Neuronal stem cell (in vitro differentiated cells): ENCODE results near the gene MED12L.

ENCODE experiments used
- DNase-seq: peaks from one replicate; pipeline ENCODE4 v3.0.0-alpha.2; 2013; ENCODE audit warnings: low spot score
- H2AFZ ChIP-seq: one replicate; pipeline ENCODE4 v1.6.1; 2013; ENCODE audit warnings: mild to moderate bottlenecking, low read length, inconsistent platforms
- H2AK5ac ChIP-seq: 2 replicates; pipeline ENCODE4 v1.6.1; 2013; ENCODE audit warnings: low read depth, mild to moderate bottlenecking, inconsistent platforms, low read length, moderate library complexity, mixed read lengths
- H2BK120ac ChIP-seq: 2 replicates; pipeline ENCODE4 v1.6.1; 2013; ENCODE audit warnings: low read depth, mild to moderate bottlenecking, inconsistent platforms, low read length, moderate library complexity, mixed read lengths
- H2BK12ac ChIP-seq: one replicate; pipeline ENCODE4 v1.6.1; 2013; ENCODE audit warnings: low read length, inconsistent platforms
- H2BK15ac ChIP-seq: 2 replicates; pipeline ENCODE4 v1.6.1; 2013; ENCODE audit warnings: mild to moderate bottlenecking, low read length, inconsistent platforms, mixed read lengths
- H2BK5ac ChIP-seq: one replicate; pipeline ENCODE4 v1.6.1; 2013; ENCODE audit warnings: inconsistent platforms, mild to moderate bottlenecking, low read length, moderate library complexity
- H3K14ac ChIP-seq: one replicate; pipeline ENCODE4 v1.6.1; 2013; ENCODE audit warnings: low read length, inconsistent platforms
- H3K18ac ChIP-seq: 2 replicates; pipeline ENCODE4 v1.6.1; 2013; ENCODE audit warnings: low read length, inconsistent platforms
- H3K23ac ChIP-seq: 2 replicates; pipeline ENCODE4 v1.6.1; 2013; ENCODE audit warnings: low read depth, mild to moderate bottlenecking, mixed read lengths, low read length, inconsistent platforms; ENCODE audit not compliant: poor library complexity
- H3K27ac ChIP-seq: replicated peaks from 3 replicates; pipeline ENCODE4 v1.5.1; 2013; ENCODE audit warnings: low read length, inconsistent platforms
- H3K27me3 ChIP-seq, 3 experiments: 2 replicates each; pipeline ENCODE4 v1.6.1; 2013; ENCODE audit warnings: low read length in 3 of 3, mild to moderate bottlenecking in 2 of 3, inconsistent platforms in 1 of 3, low read depth in 1 of 3, mixed read lengths in 1 of 3, moderate library complexity in 1 of 3; ENCODE audit not compliant: control insufficient read depth in 3 of 3, insufficient read depth in 3 of 3
- H3K36me3 ChIP-seq, 2 donors: replicated peaks in 1 of 2; 2 replicates each; pipeline ENCODE4 v1.6.1; 2013; ENCODE audit warnings: low read length in 2 of 2; ENCODE audit not compliant: control insufficient read depth in 2 of 2, insufficient read depth in 2 of 2
- H3K4ac ChIP-seq: 2 replicates; pipeline ENCODE4 v1.6.1; 2013; ENCODE audit warnings: inconsistent platforms, mild to moderate bottlenecking, low read length, moderate library complexity
- H3K4me1 ChIP-seq, 2 donors: 1 replicate in 1 of 2; 2 replicates in 1 of 2; pipeline ENCODE4 v1.6.1; 2013; ENCODE audit warnings: low read length in 2 of 2, low read depth in 1 of 2; ENCODE audit not compliant: control insufficient read depth in 2 of 2, insufficient read depth in 1 of 2
- H3K4me2 ChIP-seq: one replicate; pipeline ENCODE4 v1.6.1; 2013; ENCODE audit warnings: mild to moderate bottlenecking, low read length, inconsistent platforms; ENCODE audit not compliant: insufficient read depth, poor library complexity, severe bottlenecking
- H3K4me3 ChIP-seq, 2 donors: 2 replicates each; pipeline ENCODE4 v1.5.1; 2013; ENCODE audit warnings: low read length in 2 of 2, mild to moderate bottlenecking in 2 of 2, inconsistent platforms in 1 of 2, moderate library complexity in 1 of 2
- H3K79me1 ChIP-seq: one replicate; pipeline ENCODE4 v1.6.1; 2013; ENCODE audit warnings: low read depth, mild to moderate bottlenecking, inconsistent platforms, low read length, moderate library complexity
- H3K9ac ChIP-seq: one replicate; pipeline ENCODE4 v1.6.1; 2013; ENCODE audit warnings: mild to moderate bottlenecking, low read depth, low read length, inconsistent platforms; ENCODE audit not compliant: poor library complexity
- H3K9me3 ChIP-seq, 2 donors: replicated peaks in 1 of 2; 2 replicates each; pipeline versions ENCODE3 to v1.6.1; 2013; ENCODE audit warnings: low read length in 2 of 2, mild to moderate bottlenecking in 2 of 2, inconsistent platforms in 1 of 2, low read depth in 1 of 2, mixed read lengths in 1 of 2, moderate library complexity in 1 of 2; ENCODE audit not compliant: control insufficient read depth in 2 of 2, insufficient read depth in 1 of 2
- H4K8ac ChIP-seq: one replicate; pipeline ENCODE4 v1.6.1; 2013; ENCODE audit warnings: low read depth, mild to moderate bottlenecking, inconsistent platforms, low read length, moderate library complexity
- H4K91ac ChIP-seq: one replicate; pipeline ENCODE4 v1.6.1; 2013; ENCODE audit warnings: low read length, low read depth, mild to moderate bottlenecking, inconsistent platforms; ENCODE audit not compliant: poor library complexity
- WGBS, 2 donors: extraction: QIAGEN DNeasy Blood & Tissue Kit; methylation state at CpG; one replicate each; pipeline ENCODE4 v1.1.7; 2013; ENCODE audit warnings: missing lambda C conversion rate in 2 of 2, mixed read lengths in 1 of 2; ENCODE audit not compliant: insufficient read length in 2 of 2, insufficient replicate concordance in 1 of 2; ENCODE audit errors: extremely low coverage in 2 of 2; 5-methylcytosine and 5-hydroxymethylcytosine counted together

MED12L gene

DNA sequence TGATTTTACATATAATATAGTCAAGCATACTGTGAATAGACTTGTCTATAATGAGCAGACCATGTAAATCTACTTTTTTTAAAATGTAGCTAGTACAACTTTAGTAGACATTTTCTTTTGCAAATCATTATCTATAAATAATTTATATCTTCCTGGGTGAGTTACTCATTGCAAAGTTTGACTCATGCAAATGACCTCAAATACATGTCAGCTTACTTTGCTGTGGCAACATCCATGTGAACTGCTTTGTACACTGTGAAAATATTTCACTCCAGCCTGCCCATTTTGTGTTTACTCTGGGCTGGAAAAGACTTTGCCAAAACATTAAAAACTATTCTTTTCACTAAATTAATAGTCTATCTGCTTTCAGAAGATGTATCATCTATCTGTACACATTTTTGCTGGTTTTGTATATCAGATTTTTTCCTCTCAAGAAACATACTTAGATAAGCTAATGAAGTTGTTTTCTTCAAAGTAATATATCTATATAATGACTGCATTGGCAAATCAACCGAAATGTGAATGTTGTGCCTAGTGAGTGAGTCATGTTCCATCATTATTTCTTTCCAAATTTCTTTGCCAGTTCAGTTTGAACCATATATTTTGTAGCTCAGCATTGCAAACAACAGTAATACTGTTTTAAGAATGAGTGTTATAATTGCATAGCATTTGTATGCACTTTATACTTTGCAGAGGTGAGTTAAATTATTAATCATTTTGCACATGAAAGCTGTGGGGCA is 348.9 kb downstream of the MED12L start:
- H3K4ac ChIP-seq, result no peak overlapping the region
- no peak overlapping the region for H3K14ac ChIP-seq
- DNase-seq, result no peak
- no peak overlapping the region for H3K23ac ChIP-seq
- no CpG with 5 or more reads among the region's 1 CpG for WGBS, 2 donors
- H3K27me3 ChIP-seq, result no peaks in the 10 kb centered on the region
- no peak overlapping the region for H3K18ac ChIP-seq
- no peaks in the 10 kb centered on the region for H3K79me1 ChIP-seq
- H3K9ac ChIP-seq, result no peak overlapping the region
- H3K4me3 ChIP-seq, result no peak overlapping the region
- no peak overlapping the region for H4K8ac ChIP-seq
- H4K91ac ChIP-seq, result no peak overlapping the region
- H2AFZ ChIP-seq, result no peak overlapping the region
- H2BK120ac ChIP-seq, result no peak overlapping the region
- H2BK15ac ChIP-seq, result no peak overlapping the region
- H3K36me3 ChIP-seq, result peaks cover 0 to 5% of the 10 kb centered on the region in 2 donors
- no peak overlapping the region for H2BK12ac ChIP-seq
- H2AK5ac ChIP-seq, result no peak overlapping the region
- no peak overlapping the region for H3K27ac ChIP-seq
- H3K9me3 ChIP-seq, result no peaks in the 10 kb centered on the region
- H2BK5ac ChIP-seq, result no peak overlapping the region
- H3K4me2 ChIP-seq, result no peak overlapping the region
- peaks cover 0 to 2% of the 10 kb centered on the region in 2 donors for H3K4me1 ChIP-seq

DNA sequence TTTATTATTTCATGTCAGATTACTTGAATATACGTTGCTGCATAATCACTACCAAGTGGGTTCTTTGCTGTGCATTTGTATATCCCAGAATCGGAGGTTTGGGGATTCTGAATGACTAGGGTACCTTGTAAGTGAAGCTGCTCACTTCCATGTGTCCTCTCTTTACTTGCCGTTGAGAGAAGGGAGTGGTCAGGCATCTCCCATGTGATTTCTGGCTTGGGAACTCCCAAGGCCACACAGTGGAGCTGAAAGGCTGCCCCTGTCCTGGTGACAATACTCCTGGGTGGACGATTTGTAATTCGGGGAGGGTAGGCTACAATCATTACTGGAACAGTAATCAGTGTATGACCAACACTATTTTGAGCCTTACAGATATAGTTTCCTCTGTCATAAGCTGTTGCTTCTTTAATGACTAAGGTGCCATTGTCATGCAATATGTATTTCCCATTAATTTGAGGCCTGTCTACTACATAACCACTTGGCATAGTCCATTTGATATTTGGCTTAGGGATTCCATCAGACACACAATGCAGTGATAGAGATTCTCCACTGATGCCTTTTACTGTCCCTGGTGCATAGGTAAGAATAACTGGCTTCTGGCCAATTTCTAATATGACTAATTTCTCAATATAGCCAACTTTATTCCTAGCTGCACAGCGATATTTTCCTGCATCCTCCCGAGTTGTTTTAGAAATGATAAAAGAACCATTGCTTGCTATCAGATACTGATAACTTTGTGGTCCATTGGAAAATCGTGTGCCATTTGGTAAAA is 351.4 kb downstream of the MED12L start:
- Histone ChIP-seq H2AK5ac (no peak overlapping the region), H2BK5ac (no peak overlapping the region), H2BK120ac (no peak overlapping the region), H3K4me2 (no peak overlapping the region), H2BK12ac (no peak overlapping the region), H3K9me3 (no peaks in the 10 kb centered on the region), H4K8ac (no peak overlapping the region), H3K9ac (no peak overlapping the region), H3K79me1 (no peaks in the 10 kb centered on the region), H3K36me3 (no peaks in the 10 kb centered on the region), H3K14ac (no peak overlapping the region), H2BK15ac (no peak overlapping the region), H3K4ac (no peak overlapping the region), H3K27me3 (no peaks in the 10 kb centered on the region), H3K4me3 (no peak overlapping the region), H3K4me1 (peaks cover 0 to under 1% of the 10 kb centered on the region in 2 donors), H3K23ac (no peak overlapping the region), H2AFZ (no peak overlapping the region), H4K91ac (no peak overlapping the region), H3K18ac (no peak overlapping the region), H3K27ac (no peak overlapping the region)
- DNase-seq, result no peak
- no CpG with 5 or more reads among the region's 8 CpGs for WGBS, 2 donors

DNA sequence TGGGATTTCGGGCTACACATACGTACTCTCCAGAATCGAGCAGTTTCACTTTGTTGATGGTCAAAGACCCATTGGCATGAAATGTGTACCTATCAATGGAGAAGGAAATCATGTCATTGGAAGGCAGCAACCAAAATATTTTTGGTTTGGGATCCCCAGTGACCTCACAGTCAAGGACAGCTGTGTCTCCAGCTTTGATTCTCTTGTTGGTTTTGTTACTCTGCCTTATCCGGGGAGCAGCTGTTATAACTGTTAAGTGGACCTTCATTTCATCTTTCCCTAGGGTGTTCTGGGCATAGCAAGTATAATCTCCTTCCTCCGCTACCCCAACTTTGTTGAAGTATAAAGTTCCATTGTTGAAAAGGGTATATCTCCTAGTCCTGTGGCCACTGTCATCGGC is 352.4 kb downstream of the MED12L start:
- no peak overlapping the region for H3K4ac ChIP-seq
- H3K27ac ChIP-seq, result no peak overlapping the region

DNA sequence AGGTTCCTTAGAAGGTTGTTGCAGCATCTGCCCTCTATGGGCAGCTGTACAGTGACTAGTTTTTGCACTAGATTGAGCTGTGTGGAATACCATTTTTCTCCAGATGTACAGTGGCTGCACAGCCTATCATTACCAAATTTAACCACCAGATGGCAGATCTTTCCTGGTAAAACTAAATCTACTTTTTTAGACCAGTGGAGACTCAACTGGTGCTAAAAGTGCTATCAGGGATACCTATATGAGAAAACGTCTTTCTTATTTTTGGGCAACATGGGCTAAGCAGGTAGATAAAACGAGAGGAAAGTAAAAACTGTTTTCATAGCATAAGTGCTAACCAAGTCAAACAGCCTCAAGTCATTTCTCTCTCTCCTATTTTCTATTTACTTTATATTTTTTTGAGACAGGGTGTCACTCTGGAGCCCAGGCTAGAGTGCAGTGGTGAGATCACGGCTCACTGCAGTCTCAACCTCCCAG is 354.2 kb downstream of the MED12L start:
- Histone ChIP-seq H4K91ac (no peak overlapping the region), H3K27me3 (no peaks in the 10 kb centered on the region), H2AFZ (no peak overlapping the region), H3K4me2 (no peak overlapping the region), H3K18ac (no peak overlapping the region), H3K79me1 (no peaks in the 10 kb centered on the region), H3K23ac (no peak overlapping the region), H2BK5ac (no peak overlapping the region), H2AK5ac (no peak overlapping the region), H3K9ac (no peak overlapping the region), H4K8ac (no peak overlapping the region), H2BK120ac (no peak overlapping the region), H3K4me3 (no peak overlapping the region), H3K36me3 (no peaks in the 10 kb centered on the region), H3K27ac (no peak overlapping the region), H3K14ac (no peak overlapping the region), H3K9me3 (no peaks in the 10 kb centered on the region), H3K4ac (no peak overlapping the region), H2BK15ac (no peak overlapping the region), H2BK12ac (no peak overlapping the region), H3K4me1 (no peaks in the 10 kb centered on the region)
- WGBS, 2 donors, result no CpG with 5 or more reads among the region's 3 CpGs
- DNase-seq, result peak; percentile 38

More for the DNA sequence above, 352.4 kb downstream of the MED12L start:
- Histone ChIP-seq H3K4me1 (no peaks in the 10 kb centered on the region), H2BK120ac (no peak overlapping the region), H2BK12ac (no peak overlapping the region), H3K36me3 (no peaks in the 10 kb centered on the region), H3K4me2 (no peak overlapping the region), H2AK5ac (no peak overlapping the region), H2BK5ac (no peak overlapping the region), H3K4me3 (no peak overlapping the region), H3K14ac (no peak overlapping the region), H2AFZ (no peak overlapping the region), H4K8ac (no peak overlapping the region), H4K91ac (no peak overlapping the region), H3K23ac (no peak overlapping the region), H3K18ac (no peak overlapping the region), H3K79me1 (no peaks in the 10 kb centered on the region), H3K9me3 (no peaks in the 10 kb centered on the region), H3K9ac (no peak overlapping the region), H3K27me3 (no peaks in the 10 kb centered on the region), H2BK15ac (no peak overlapping the region)
- WGBS, 2 donors, result no CpG with 5 or more reads among the region's 6 CpGs
- no peak for DNase-seq
